Measurements from ENCODE around the gene RAB34.

GRCh38 chr17:28750178-28751047, 32.7 kb upstream of the RAB34 start:
- TF ChIP-seq CTCF (conservative IDR thresholded peaks at IDR 0.05; ENCODE audit: low read length) (peak; percentile 99), EZH2phosphoT487 (IDR thresholded peaks at IDR 0.05; ENCODE audit: borderline replicate concordance, low read depth, low read length) (no peak)
